BLaER1 treated with 17β-estradiol and CSF1 and Interleukin-3, amounts not matched to agents 10 nM and 100 nM (cell line): ENCODE results near the gene UBR2.
A peak's percentile ranks its signal among the peaks of the same experiment; 100 is the strongest.

Experiments used
- H3K27ac ChIP-seq, 11 experiments: shearing (Covaris generic); formaldehyde crosslinking; 2 replicates each; pipeline ENCODE4 v1.8.1; 2022
- H3K27me3 ChIP-seq, 11 experiments: shearing (Covaris generic); formaldehyde crosslinking; 2 replicates each; pipeline ENCODE4 v1.8.1; 2022
- H3K36me3 ChIP-seq, 11 experiments: shearing (Covaris generic); formaldehyde crosslinking; 2 replicates each; pipeline ENCODE4 v1.8.1; 2022
- H3K4me1 ChIP-seq, 10 experiments: shearing (Covaris generic); formaldehyde crosslinking; 2 replicates each; pipeline ENCODE4 v1.8.1; 2022
- H3K4me2 ChIP-seq, 11 experiments: shearing (Covaris generic); formaldehyde crosslinking; 2 replicates each; pipeline ENCODE4 v1.8.1; 2022
- H3K4me3 ChIP-seq, 10 experiments: shearing (Covaris generic); formaldehyde crosslinking; 2 replicates each; pipeline ENCODE4 v1.8.1; 2022
- H3K9ac ChIP-seq, 11 experiments: shearing (Covaris generic); formaldehyde crosslinking; 2 replicates each; pipeline ENCODE4 v1.8.1; 2022
- H3K9me3 ChIP-seq, 11 experiments: shearing (Covaris generic); formaldehyde crosslinking; replicated peaks in 1 of 11; 2 replicates each; pipeline ENCODE4 v1.8.1; 2022
- H4K20me1 ChIP-seq, 11 experiments: shearing (Covaris generic); formaldehyde crosslinking; 2 replicates each; pipeline ENCODE4 v1.8.1; 2022
- Cebpa-rat ChIP-seq, 11 experiments: shearing (Covaris generic); IDR thresholded peaks; 2 replicates each; pipeline ENCODE4 v1.8.1; 2022

UBR2 gene

GRCh38 chr6:42527204-42527603 is 36.6 kb upstream of the UBR2 start:
- Histone ChIP-seq H3K36me3 (no peaks in the 10 kb centered on the region), H3K4me1 (peaks cover 0 to 22% (median 2%) of the 10 kb centered on the region in 10 experiments; a peak in 9 of 20 replicates), H3K27ac (no peak overlapping the region), H3K4me3 (no peak overlapping the region), H3K9ac (no peak overlapping the region), H3K4me2 (no peak overlapping the region), H4K20me1 (no peaks in the 10 kb centered on the region), H3K9me3 (no peaks in the 10 kb centered on the region), H3K27me3 (no peaks in the 10 kb centered on the region)
- TF ChIP-seq Cebpa-rat (IDR thresholded peaks at IDR 0.05) = no peak

GRCh38 chr6:42530296-42530695 is 33.5 kb upstream of the UBR2 start:
- Histone ChIP-seq H3K4me3 (no peak overlapping the region), H3K9ac (no peak overlapping the region), H3K36me3 (no peaks in the 10 kb centered on the region), H3K4me1 (peaks cover 0 to 24% (median 2%) of the 10 kb centered on the region in 10 experiments; a peak in 9 of 20 replicates), H3K27ac (no peak overlapping the region), H3K4me2 (peak overlapping the region in 5 of 11 experiments; percentile 39 to 76 (median 56); a peak in 10 of 22 replicates), H3K27me3 (no peaks in the 10 kb centered on the region), H4K20me1 (no peaks in the 10 kb centered on the region), H3K9me3 (no peaks in the 10 kb centered on the region)
- no peak for TF ChIP-seq Cebpa-rat (IDR thresholded peaks at IDR 0.05)

GRCh38 chr6:42530751-42531150 is 33.1 kb upstream of the UBR2 start:
- no peak for TF ChIP-seq Cebpa-rat (IDR thresholded peaks at IDR 0.05)
- H3K27ac ChIP-seq = no peak overlapping the region
- H3K4me2 ChIP-seq = peak overlapping the region in 5 of 11 experiments; percentile 39 to 76 (median 56); a peak in 10 of 22 replicates
- H3K9me3 ChIP-seq = no peaks in the 10 kb centered on the region
- H4K20me1 ChIP-seq = no peaks in the 10 kb centered on the region
- H3K4me1 ChIP-seq = peaks cover 0 to 24% (median 2%) of the 10 kb centered on the region in 10 experiments; a peak in 9 of 20 replicates
- H3K27me3 ChIP-seq = no peaks in the 10 kb centered on the region
- H3K36me3 ChIP-seq = no peaks in the 10 kb centered on the region
- no peak overlapping the region for H3K9ac ChIP-seq
- H3K4me3 ChIP-seq = no peak overlapping the region

- Histone ChIP-seq H3K4me3 (no peak overlapping the region), H3K9ac (no peak overlapping the region), H3K36me3 (no peaks in the 10 kb centered on the region), H3K4me1 (peaks cover 0 to 24% (median 2%) of the 10 kb centered on the region in 10 experiments; a peak in 9 of 20 replicates), H4K20me1 (no peaks in the 10 kb centered on the region), H3K27ac (no peak overlapping the region), H3K27me3 (no peaks in the 10 kb centered on the region), H3K9me3 (no peaks in the 10 kb centered on the region), H3K4me2 (no peak overlapping the region)
- no peak for TF ChIP-seq Cebpa-rat (IDR thresholded peaks at IDR 0.05)
Measured at GRCh38 chr6:42532038-42532669, 31.7 kb upstream of the UBR2 start.

- H4K20me1 ChIP-seq = no peaks in the 10 kb centered on the region
- peaks cover 0 to 24% (median under 1%) of the 10 kb centered on the region in 10 experiments; a peak in 9 of 20 replicates for H3K4me1 ChIP-seq
- no peak overlapping the region for H3K4me2 ChIP-seq
- H3K27me3 ChIP-seq = no peaks in the 10 kb centered on the region
- no peak overlapping the region for H3K4me3 ChIP-seq
- H3K27ac ChIP-seq = no peak overlapping the region
- no peak overlapping the region for H3K9ac ChIP-seq
- no peaks in the 10 kb centered on the region for H3K36me3 ChIP-seq
- H3K9me3 ChIP-seq = no peaks in the 10 kb centered on the region
- TF ChIP-seq Cebpa-rat (IDR thresholded peaks at IDR 0.05) = no peak
Measured at GRCh38 chr6:42533794-42534193, 30.0 kb upstream of the UBR2 start.

- Histone ChIP-seq H3K27me3 (no peaks in the 10 kb centered on the region), H3K9ac (no peak overlapping the region), H3K9me3 (no peaks in the 10 kb centered on the region), H3K4me1 (no peaks in the 10 kb centered on the region), H3K27ac (no peak overlapping the region), H3K4me3 (no peak overlapping the region), H4K20me1 (no peaks in the 10 kb centered on the region), H3K4me2 (no peak overlapping the region), H3K36me3 (no peaks in the 10 kb centered on the region)
- TF ChIP-seq Cebpa-rat (IDR thresholded peaks at IDR 0.05) = no peak
Measured at GRCh38 chr6:42537536-42537935, 26.3 kb upstream of the UBR2 start.

GRCh38 chr6:42539135-42539534 is 24.7 kb upstream of the UBR2 start:
- no peak overlapping the region for H3K4me3 ChIP-seq
- no peak overlapping the region for H3K4me2 ChIP-seq
- H4K20me1 ChIP-seq = no peaks in the 10 kb centered on the region
- H3K27ac ChIP-seq = no peak overlapping the region
- no peaks in the 10 kb centered on the region for H3K36me3 ChIP-seq
- H3K27me3 ChIP-seq = no peaks in the 10 kb centered on the region
- TF ChIP-seq Cebpa-rat (IDR thresholded peaks at IDR 0.05) = no peak
- H3K9ac ChIP-seq = no peak overlapping the region
- no peaks in the 10 kb centered on the region for H3K9me3 ChIP-seq
- no peaks in the 10 kb centered on the region for H3K4me1 ChIP-seq

GRCh38 chr6:42545226-42545773 is 18.5 kb upstream of the UBR2 start:
- no peak overlapping the region for H3K4me3 ChIP-seq
- no peak overlapping the region for H3K9ac ChIP-seq
- no peaks in the 10 kb centered on the region for H4K20me1 ChIP-seq
- no peaks in the 10 kb centered on the region for H3K27me3 ChIP-seq
- TF ChIP-seq Cebpa-rat (IDR thresholded peaks at IDR 0.05) = no peak
- no peak overlapping the region for H3K4me2 ChIP-seq
- no peaks in the 10 kb centered on the region for H3K36me3 ChIP-seq
- no peak overlapping the region for H3K27ac ChIP-seq
- no peaks in the 10 kb centered on the region for H3K9me3 ChIP-seq
- peaks cover 0 to 11% (median 5%) of the 10 kb centered on the region in 10 experiments; a peak in 12 of 20 replicates for H3K4me1 ChIP-seq

GRCh38 chr6:42547407-42548329 is 16.2 kb upstream of the UBR2 start:
- TF ChIP-seq Cebpa-rat (IDR thresholded peaks at IDR 0.05) = no peak
- H3K27me3 ChIP-seq = no peaks in the 10 kb centered on the region
- peak overlapping the region in 7 of 11 experiments; percentile 19 to 47 (median 39); a peak in 11 of 22 replicates for H3K27ac ChIP-seq
- no peaks in the 10 kb centered on the region for H3K9me3 ChIP-seq
- H3K4me1 ChIP-seq = peaks cover 0 to 11% (median 5%) of the 10 kb centered on the region in 10 experiments; a peak in 12 of 20 replicates
- H3K4me2 ChIP-seq = peak overlapping the region; percentile 59 to 81 (median 65)
- H4K20me1 ChIP-seq = no peaks in the 10 kb centered on the region
- H3K36me3 ChIP-seq = no peaks in the 10 kb centered on the region
- peak overlapping the region in 10 of 11 experiments; percentile 37 to 68 (median 59); a peak in 19 of 22 replicates for H3K9ac ChIP-seq
- H3K4me3 ChIP-seq = peak overlapping the region in 8 of 10 experiments; percentile 36 to 59 (median 46); a peak in 15 of 20 replicates
